Measurements from ENCODE around the gene DNMT1. TPM values are rescaled to one million over a fixed set of nuclear protein-coding genes. Genes with fewer than 3 reads are reported as not detected.

DNMT1 gene
- total RNA-seq, 2 experiments from 2014 or later, result 314 to 331 TPM

- no peaks in the 10 kb centered on the region for H3K9me3 Mint-ChIP-seq
- H3K36me3 Mint-ChIP-seq (ENCODE audit: low read depth), result peaks cover 58% of the 10 kb centered on the region
- POLR2A ChIA-PET, result interaction anchor here (1.5 kb wide), 1 partner anchor 14 kb away, joined by 3 read pairs; no protein-coding TSS in a partner anchor
- no peaks in the 10 kb centered on the region for H3K27me3 Mint-ChIP-seq
- H3K4me1 Mint-ChIP-seq, result no peaks in the 10 kb centered on the region
- H3K27ac Mint-ChIP-seq, result no peak overlapping the region
- no peak overlapping the region for H3K4me3 Mint-ChIP-seq
- CTCF ChIA-PET, result interaction anchor here (0.7 to 0.8 kb wide), 2 partner anchors 15 to 114 kb away, joined by 3 to 5 read pairs; no protein-coding TSS in a partner anchor
- no peak for DNase-seq
Measured at GRCh38 chr19:10135551-10136334, 59.0 kb downstream of the DNMT1 start.

- CTCF ChIA-PET, result no interaction called here
- H3K36me3 Mint-ChIP-seq (ENCODE audit: low read depth), result peaks cover 54% of the 10 kb centered on the region
- no peaks in the 10 kb centered on the region for H3K4me1 Mint-ChIP-seq
- H3K27me3 Mint-ChIP-seq, result no peaks in the 10 kb centered on the region
- no peaks in the 10 kb centered on the region for H3K9me3 Mint-ChIP-seq
- no peak overlapping the region for H3K4me3 Mint-ChIP-seq
- H3K27ac Mint-ChIP-seq, result no peak overlapping the region
- POLR2A ChIA-PET, result no interaction called here
- no peak for DNase-seq
Measured at GRCh38 chr19:10134040-10134439, 60.7 kb downstream of the DNMT1 start.

GRCh38 chr19:10133596-10133995, 61.2 kb downstream of the DNMT1 start:
- H3K36me3 Mint-ChIP-seq (ENCODE audit: low read depth), result peaks cover 52% of the 10 kb centered on the region
- peak overlapping the region; percentile 14 for H3K27ac Mint-ChIP-seq
- no peaks in the 10 kb centered on the region for H3K27me3 Mint-ChIP-seq
- no peaks in the 10 kb centered on the region for H3K4me1 Mint-ChIP-seq
- no peak for DNase-seq
- ChIA-PET CTCF (interaction anchor here (0.6 to 1.1 kb wide), 2 partner anchors 13 to 117 kb away, joined by 3 read pairs; no protein-coding TSS in a partner anchor), POLR2A (interaction anchor here (1.3 to 1.9 kb wide), 2 partner anchors 9 kb away, joined by 3 to 8 read pairs; no protein-coding TSS in a partner anchor)
- no peak overlapping the region for H3K4me3 Mint-ChIP-seq
- H3K9me3 Mint-ChIP-seq, result no peaks in the 10 kb centered on the region

GRCh38 chr19:10132905-10133304, 61.8 kb downstream of the DNMT1 start:
- Mint-ChIP-seq H3K9me3 (no peaks in the 10 kb centered on the region), H3K27me3 (no peaks in the 10 kb centered on the region), H3K36me3 (ENCODE audit: low read depth) (peaks cover 51% of the 10 kb centered on the region), H3K27ac (peak overlapping the region; percentile 62), H3K4me3 (no peak overlapping the region), H3K4me1 (no peaks in the 10 kb centered on the region)
- CTCF ChIA-PET, result interaction anchor here (0.6 to 1.1 kb wide), 3 partner anchors 9 to 117 kb away, joined by 3 read pairs; no protein-coding TSS in a partner anchor
- POLR2A ChIA-PET, result interaction anchor here (1.1 to 1.9 kb wide), 3 partner anchors 9 to 14 kb away, joined by 3 to 8 read pairs (median 3); partner anchors contain the start of gene EIF3G
- DNase-seq, result no peak

- CTCF ChIA-PET, result interaction anchor here (0.6 to 0.7 kb wide), 2 partner anchors 22 to 186 kb away, joined by 3 read pairs; no protein-coding TSS in a partner anchor
- Mint-ChIP-seq H3K4me3 (no peak overlapping the region), H3K9me3 (no peaks in the 10 kb centered on the region), H3K27ac (no peak overlapping the region), H3K27me3 (no peaks in the 10 kb centered on the region), H3K4me1 (no peaks in the 10 kb centered on the region), H3K36me3 (ENCODE audit: low read depth) (peaks cover 23% of the 10 kb centered on the region)
- DNase-seq, result no peak
- POLR2A ChIA-PET, result no interaction called here
Measured at GRCh38 chr19:10126213-10126639, 68.5 kb downstream of the DNMT1 start.

- ChIA-PET POLR2A (interaction anchor here (1.4 kb wide), 1 partner anchor 9 kb away, joined by 3 read pairs; no protein-coding TSS in a partner anchor), CTCF (interaction anchor here (1.5 kb wide), 1 partner anchor 8 kb away, joined by 3 read pairs; no protein-coding TSS in a partner anchor)
- H3K9me3 Mint-ChIP-seq, result no peaks in the 10 kb centered on the region
- DNase-seq, result no peak
- H3K27me3 Mint-ChIP-seq, result no peaks in the 10 kb centered on the region
- peaks cover 19% of the 10 kb centered on the region for H3K36me3 Mint-ChIP-seq (ENCODE audit: low read depth)
- peaks cover 8% of the 10 kb centered on the region for H3K4me1 Mint-ChIP-seq
- no peak overlapping the region for H3K27ac Mint-ChIP-seq
- H3K4me3 Mint-ChIP-seq, result no peak overlapping the region
Measured at GRCh38 chr19:10124429-10124828, 70.3 kb downstream of the DNMT1 start.

- Mint-ChIP-seq H3K27me3 (no peaks in the 10 kb centered on the region), H3K4me3 (no peak overlapping the region), H3K36me3 (ENCODE audit: low read depth) (peaks cover 20% of the 10 kb centered on the region), H3K4me1 (peaks cover 19% of the 10 kb centered on the region), H3K9me3 (no peaks in the 10 kb centered on the region), H3K27ac (no peak overlapping the region)
- ChIA-PET POLR2A (interaction anchor here (0.7 to 1.6 kb wide), 5 partner anchors 9 to 17 kb away, joined by 3 to 6 read pairs (median 3); partner anchors contain the start of genes P2RY11 and PPAN), CTCF (interaction anchor here (0.7 to 1.0 kb wide), 2 partner anchors 23 to 736 kb away, joined by 3 read pairs; no protein-coding TSS in a partner anchor)
- DNase-seq, result no peak
Measured at GRCh38 chr19:10122045-10122444, 72.7 kb downstream of the DNMT1 start.

GRCh38 chr19:10120538-10121189, 74.1 kb downstream of the DNMT1 start:
- Mint-ChIP-seq H3K36me3 (ENCODE audit: low read depth) (peaks cover 28% of the 10 kb centered on the region), H3K27ac (no peak overlapping the region), H3K4me1 (peaks cover 22% of the 10 kb centered on the region), H3K9me3 (no peaks in the 10 kb centered on the region), H3K27me3 (no peaks in the 10 kb centered on the region), H3K4me3 (no peak overlapping the region)
- DNase-seq, result no peak
- ChIA-PET CTCF (interaction anchor here (0.7 to 2.1 kb wide), 15 partner anchors 9 to 1434 kb away, joined by 3 to 8 read pairs (median 4); partner anchors contain the start of gene P2RY11), POLR2A (interaction anchor here (0.8 to 10.1 kb wide), 5 partner anchors 9 to 74 kb away, joined by 3 to 96 read pairs (median 4); partner anchors contain the start of genes ANGPTL6, DNMT1, P2RY11 and PPAN)

GRCh38 chr19:10118960-10119359, 75.8 kb downstream of the DNMT1 start:
- Mint-ChIP-seq H3K4me1 (peaks cover 27% of the 10 kb centered on the region), H3K4me3 (peak overlapping the region; percentile 94), H3K36me3 (ENCODE audit: low read depth) (peaks cover 34% of the 10 kb centered on the region), H3K9me3 (no peaks in the 10 kb centered on the region), H3K27me3 (no peaks in the 10 kb centered on the region), H3K27ac (peak overlapping the region; percentile 85)
- ChIA-PET POLR2A (interaction anchor here (0.5 to 10.1 kb wide), 8 partner anchors 10 to 982 kb away, joined by 3 to 96 read pairs (median 4); partner anchors contain the start of genes ANGPTL6, DNMT1 and PPAN), CTCF (interaction anchor here (0.6 to 2.1 kb wide), 4 partner anchors 10 to 140 kb away, joined by 3 to 8 read pairs (median 4); no protein-coding TSS in a partner anchor)
- no peak for DNase-seq

GRCh38 chr19:10116866-10117616, 77.7 kb downstream of the DNMT1 start:
- ChIA-PET CTCF (interaction anchor here (1.0 to 1.6 kb wide), 6 partner anchors 9 to 133 kb away, joined by 3 to 4 read pairs (median 3); no protein-coding TSS in a partner anchor), POLR2A (interaction anchor here (0.8 to 10.1 kb wide), 7 partner anchors 12 to 26 kb away, joined by 3 to 96 read pairs (median 5); partner anchors contain the start of genes ANGPTL6 and PPAN)
- H3K4me3 Mint-ChIP-seq, result no peak overlapping the region
- no peak for DNase-seq
- H3K27ac Mint-ChIP-seq, result no peak overlapping the region
- no peaks in the 10 kb centered on the region for H3K27me3 Mint-ChIP-seq
- peaks cover 43% of the 10 kb centered on the region for H3K36me3 Mint-ChIP-seq (ENCODE audit: low read depth)
- no peaks in the 10 kb centered on the region for H3K9me3 Mint-ChIP-seq
- peaks cover 46% of the 10 kb centered on the region for H3K4me1 Mint-ChIP-seq

GRCh38 chr19:10116085-10116865, 78.5 kb downstream of the DNMT1 start:
- no peaks in the 10 kb centered on the region for H3K27me3 Mint-ChIP-seq
- no peak overlapping the region for H3K4me3 Mint-ChIP-seq
- peak overlapping the region; percentile 10 for H3K27ac Mint-ChIP-seq
- H3K36me3 Mint-ChIP-seq (ENCODE audit: low read depth), result peaks cover 49% of the 10 kb centered on the region
- POLR2A ChIA-PET, result interaction anchor here (1.1 to 10.1 kb wide), 3 partner anchors 11 to 20 kb away, joined by 3 to 96 read pairs (median 52); partner anchors contain the start of genes ANGPTL6 and PPAN
- peaks cover 54% of the 10 kb centered on the region for H3K4me1 Mint-ChIP-seq
- H3K9me3 Mint-ChIP-seq, result no peaks in the 10 kb centered on the region
- CTCF ChIA-PET, result interaction anchor here (1.0 to 9.3 kb wide), 3 partner anchors 13 to 134 kb away, joined by 3 to 72 read pairs (median 4); no protein-coding TSS in a partner anchor
- no peak for DNase-seq

Data from activated CD4-positive, alpha-beta memory T cell treated with anti-CD3 and anti-CD28 coated beads, Interleukin-2, amount 10 ng/mL, durations not matched to agents 7 days and 5 days (primary cell).